BJ (cell line): Measurements from ENCODE around the gene SPTY2D1. TPM values are rescaled to one million over a fixed set of nuclear protein-coding genes. Genes with fewer than 3 reads are reported as not detected.

ENCODE experiments used
- CTCF ChIA-PET: fragments of 350-600 bp; formaldehyde crosslinking; extraction: SDS; loops from one replicate; lab custom pipeline; 2021; ENCODE audit warnings: antibody characterized with exemption, inconsistent platforms; lab: Yijun Ruan, JAX
- POLR2A ChIA-PET: fragments of 300-600 bp; sonication (Branson Sonifier 250); formaldehyde crosslinking; extraction: SDS; loops from one replicate; lab custom pipeline; 2021; ENCODE audit warnings: antibody characterized with exemption; lab: Charles Lee
- DNase-seq: peaks from one replicate; pipeline ENCODE4 v3.0.0-alpha.2; 2011; ENCODE audit warnings: low read depth
- H3K27me3 ChIP-seq: 2 replicates; pipeline ENCODE4 v1.6.0; 2011; ENCODE audit warnings: low read length; ENCODE audit not compliant: control insufficient read depth, insufficient read depth
- H3K36me3 ChIP-seq: 2 replicates; pipeline ENCODE4 v1.5.1; 2011; ENCODE audit warnings: low read length; ENCODE audit not compliant: control insufficient read depth, insufficient read depth
- H3K4me3 ChIP-seq: 2 replicates; pipeline ENCODE4 v1.5.1; 2011; ENCODE audit warnings: low read depth, mild to moderate bottlenecking, control low read depth, low read length
- polyA plus RNA-seq: library from polyadenylated mRNA; depleted of rRNA; stranded (reverse); fragments of >200 nt; gene quantifications from 2 replicates; pipeline ENCODE4 v1.2.3, GENCODE V29; 2011
- TF ChIP-seq, protein P1 (sequence below): IDR thresholded peaks from 2 replicates; pipeline ENCODE4 v1.5.1; 2011; ENCODE audit warnings: low read depth, mild to moderate bottlenecking, control low read depth, inconsistent platforms, low read length, moderate library complexity; ENCODE audit not compliant: insufficient read depth

The SPTY2D1 gene
- polyA plus RNA-seq, 1 experiment, result 12.4 TPM

GRCh38 chr11:18588297-18589252 is 45.6 kb downstream of the SPTY2D1 start, which contains the start of gene UEVLD:
Gene UEVLD (minus strand): TSS chr11:18588734. CDS start chr11:18588654, 80 bp downstream.
- DNase-seq, result peak; percentile 48
- no peaks in the 10 kb centered on the region for H3K36me3 ChIP-seq
- H3K4me3 ChIP-seq, result peak within 1 kb of the TSS; percentile 68
- CTCF ChIA-PET, result interaction anchor here (0.7 to 1.0 kb wide), 2 partner anchors 136 to 169 kb away, joined by 3 read pairs; no protein-coding TSS in a partner anchor
- POLR2A ChIA-PET, result no interaction called here
- H3K27me3 ChIP-seq, result no peaks in the 10 kb centered on the region
- TF ChIP-seq, protein P1, sequence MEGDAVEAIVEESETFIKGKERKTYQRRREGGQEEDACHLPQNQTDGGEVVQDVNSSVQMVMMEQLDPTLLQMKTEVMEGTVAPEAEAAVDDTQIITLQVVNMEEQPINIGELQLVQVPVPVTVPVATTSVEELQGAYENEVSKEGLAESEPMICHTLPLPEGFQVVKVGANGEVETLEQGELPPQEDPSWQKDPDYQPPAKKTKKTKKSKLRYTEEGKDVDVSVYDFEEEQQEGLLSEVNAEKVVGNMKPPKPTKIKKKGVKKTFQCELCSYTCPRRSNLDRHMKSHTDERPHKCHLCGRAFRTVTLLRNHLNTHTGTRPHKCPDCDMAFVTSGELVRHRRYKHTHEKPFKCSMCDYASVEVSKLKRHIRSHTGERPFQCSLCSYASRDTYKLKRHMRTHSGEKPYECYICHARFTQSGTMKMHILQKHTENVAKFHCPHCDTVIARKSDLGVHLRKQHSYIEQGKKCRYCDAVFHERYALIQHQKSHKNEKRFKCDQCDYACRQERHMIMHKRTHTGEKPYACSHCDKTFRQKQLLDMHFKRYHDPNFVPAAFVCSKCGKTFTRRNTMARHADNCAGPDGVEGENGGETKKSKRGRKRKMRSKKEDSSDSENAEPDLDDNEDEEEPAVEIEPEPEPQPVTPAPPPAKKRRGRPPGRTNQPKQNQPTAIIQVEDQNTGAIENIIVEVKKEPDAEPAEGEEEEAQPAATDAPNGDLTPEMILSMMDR, result no peak

DNA sequence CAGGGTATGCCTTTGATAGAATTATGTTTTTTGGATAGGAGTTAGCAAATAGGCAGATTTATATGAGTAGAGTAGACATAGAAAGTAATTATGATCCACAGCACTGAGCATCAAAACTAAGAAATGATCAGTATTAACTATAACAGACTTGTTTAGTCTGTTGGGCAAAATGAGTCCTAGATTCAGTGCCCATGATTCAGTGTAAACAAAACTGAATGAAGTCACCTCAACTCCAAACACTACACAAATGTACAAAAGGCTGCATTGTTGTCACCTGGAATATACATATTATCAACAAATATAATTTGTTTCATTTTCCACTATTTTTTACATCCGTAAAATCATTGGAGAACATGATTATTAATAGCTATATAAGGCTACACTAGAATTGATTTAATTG is 52.3 kb downstream of the SPTY2D1 start:
- TF ChIP-seq, protein P1, result no peak
- ChIA-PET CTCF (interaction anchor here (1.0 kb wide), 1 partner anchor 15 kb away, joined by 3 read pairs; no protein-coding TSS in a partner anchor), POLR2A (no interaction called here)
- Histone ChIP-seq H3K27me3 (no peaks in the 10 kb centered on the region), H3K4me3 (no peak overlapping the region), H3K36me3 (peaks cover 3% of the 10 kb centered on the region; the same call in 1 of the 2 replicates)
- DNase-seq, result no peak

DNA sequence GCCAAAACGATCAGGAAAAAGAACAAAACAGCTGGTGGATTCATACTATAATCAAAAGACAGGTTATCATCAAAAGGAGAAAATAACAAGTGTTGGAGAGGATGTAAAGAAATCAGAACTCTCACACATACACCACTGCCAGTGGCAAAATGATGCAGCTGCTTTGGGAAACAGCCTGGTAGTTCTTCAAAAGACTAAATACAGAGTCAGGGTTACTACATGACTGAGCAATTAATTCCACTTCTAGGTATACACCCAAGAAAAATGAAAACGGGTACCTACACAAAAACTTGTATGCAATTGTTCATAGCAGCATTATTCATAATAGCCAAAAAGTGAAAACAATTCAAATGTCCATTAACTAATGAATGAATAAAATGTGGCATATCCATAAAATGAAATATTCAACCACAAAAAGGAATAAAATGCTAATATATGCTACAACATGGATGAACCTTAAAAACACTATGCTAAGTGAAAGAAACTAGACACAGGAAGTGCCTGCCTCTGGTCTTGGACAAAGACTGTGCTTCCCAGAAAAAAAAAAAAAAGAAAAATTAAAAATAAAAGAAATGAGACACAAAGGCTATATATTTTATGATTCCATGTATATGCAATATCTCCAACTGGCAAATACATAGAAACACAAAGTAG is 53.9 kb downstream of the SPTY2D1 start:
- no peak for DNase-seq
- TF ChIP-seq, protein P1, result no peak
- ChIA-PET POLR2A (no interaction called here), CTCF (no interaction called here)
- Histone ChIP-seq H3K36me3 (peaks cover 5% of the 10 kb centered on the region), H3K4me3 (no peak overlapping the region), H3K27me3 (no peaks in the 10 kb centered on the region)

- DNase-seq, result no peak
- CTCF ChIA-PET, result interaction anchor here (0.6 kb wide), 1 partner anchor 11 kb away, joined by 3 read pairs; no protein-coding TSS in a partner anchor
- H3K27me3 ChIP-seq, result no peaks in the 10 kb centered on the region
- TF ChIP-seq, protein P1, result no peak
- POLR2A ChIA-PET, result no interaction called here
- H3K4me3 ChIP-seq, result no peak overlapping the region
- peaks cover 7% of the 10 kb centered on the region for H3K36me3 ChIP-seq
Measured at GRCh38 chr11:18578975-18579598, 55.1 kb downstream of the SPTY2D1 start.
